Right cardiac atrium (tissue), 5 donors: ENCODE measurements around the gene CLEC16A. TPM values are rescaled to one million over a fixed set of nuclear protein-coding genes. Genes with fewer than 3 reads are reported as not detected.
A peak's percentile ranks its signal among the peaks of the same experiment; 100 is the strongest.
"Not testable (repeated sequence)": the region's sequence is repeated elsewhere in the genome, so short reads cannot be mapped to it uniquely, and the experiment has no call there.

Experiments
- ATAC-seq, 2 donors: fragments of 200-7000 bp; cut with Tn5 transposase; one replicate each; pipeline versions ENCODE4 v1.8.0 to v1.9.1; 2020; ENCODE audit warnings: moderate library complexity in 2 of 2, mild to moderate bottlenecking in 1 of 2
- DNase-seq, 3 donors: peaks; one replicate each; pipeline ENCODE4 v3.0.0-alpha.2; 2020
- H3K27ac ChIP-seq: one replicate; pipeline ENCODE4 v1.5.1; 2013; ENCODE audit warnings: mild to moderate bottlenecking, low read length, control low read depth, moderate library complexity
- H3K27me3 ChIP-seq: one replicate; pipeline ENCODE4 v1.6.1; 2013; ENCODE audit not compliant: control insufficient read depth, insufficient read depth
- H3K4me1 ChIP-seq: one replicate; pipeline ENCODE4 v1.6.1; 2013; ENCODE audit warnings: low read length; ENCODE audit not compliant: control insufficient read depth, insufficient read depth
- H3K4me3 ChIP-seq: one replicate; pipeline ENCODE4 v1.5.1; 2013; ENCODE audit warnings: low read length, control low read depth
- H3K9me3 ChIP-seq: one replicate; pipeline ENCODE4 v1.6.1; 2013; ENCODE audit warnings: low read length; ENCODE audit not compliant: control insufficient read depth
- WGBS: extraction: QIAGEN DNeasy Blood & Tissue Kit; methylation state at CpG from one replicate; pipeline ENCODE4 v1.1.7; 2013; 5-methylcytosine and 5-hydroxymethylcytosine counted together
- intact Hi-C, 4 donors: fragments of 100-400 bp; cut with DNase I; formaldehyde crosslinking; loops; one replicate each; pipeline versions ENCODE4 v1.11.0 to v1.14.0; 2022 to 2023
- polyA plus RNA-seq: library from polyadenylated mRNA; stranded (reverse); fragments of 200-250 nt; gene quantifications from one replicate; pipeline ENCODE4 v1.2.3, GENCODE V29; 2013
- total RNA-seq, 4 donors: library from RNA; stranded (reverse); fragmentation: NEBNext Ultra II Directional; extraction: Animal tissue kit (Norgen Biotek cat#: 25700); gene quantifications; one replicate each; pipeline ENCODE4 v1.2.1, GENCODE V29; 2021
- donor health status: healthy with polysubstance abuse.
- donor health status: DM: no; HTN: yes; CAD: no.
- donor health status: DM: no; HTN: no; CAD: no.
- donor health status: DM: no; HTN: yes; CAD: no; lungs with severe emphysema.
- donor health status: DM: yes; HTN: yes; CAD: no.

Gene CLEC16A
- total and polyA plus RNA-seq, 5 donors = 14.9 to 31.5 (median 29.2) TPM

- DNase-seq, H3K9me3 ChIP-seq, H3K27me3 ChIP-seq, ATAC-seq, intact Hi-C loops: not testable (repeated sequence)
- Histone ChIP-seq H3K4me3 (peak overlapping the region; percentile 65), H3K4me1 (peaks cover 24% of the 10 kb centered on the region), H3K27ac (peak overlapping the region; percentile 65)
- under 1% methylated on average over 52 of the region's 52 CpGs for WGBS
Measured at GRCh38 chr16:10941935-10942351, 2.4 kb upstream of the CLEC16A start.

- 5% methylated on average over 55 of the region's 55 CpGs for WGBS
- Histone ChIP-seq H3K9me3 (no peaks in the 10 kb centered on the region), H3K27ac (peak within 1 kb of the TSS; percentile 89), H3K27me3 (no peaks in the 10 kb centered on the region), H3K4me3 (peak within 1 kb of the TSS; percentile 65), H3K4me1 (peaks cover 19% of the 10 kb centered on the region)
- peak; percentile 95 to 99 (median 98) for DNase-seq
- intact Hi-C loops = no loop called here
- ATAC-seq = peak; percentile 76 to 81
Measured at GRCh38 chr16:10942352-10943063, 1.9 kb upstream of the CLEC16A start, which contains the start of gene DEXI. Gene DEXI, minus strand, starts transcription at chr16:10942468. Its CDS starts 463 bp downstream, at chr16:10942005.

GRCh38 chr16:10943064-10943353 is 1.4 kb upstream of the CLEC16A start:
- Histone ChIP-seq H3K27ac (peak overlapping the region; percentile 19), H3K9me3 (no peaks in the 10 kb centered on the region), H3K4me1 (peaks cover 16% of the 10 kb centered on the region), H3K27me3 (no peaks in the 10 kb centered on the region), H3K4me3 (no peak overlapping the region)
- intact Hi-C loops = no loop called here
- ATAC-seq = no peak
- 87% methylated on average over 7 of the region's 7 CpGs for WGBS
- no peak for DNase-seq

GRCh38 chr16:10945065-10945787 is 862 bp downstream of the CLEC16A start:
- H3K27me3 ChIP-seq = no peaks in the 10 kb centered on the region
- intact Hi-C loops = no loop called here
- H3K9me3 ChIP-seq = no peaks in the 10 kb centered on the region
- 34% methylated on average over 14 of the region's 14 CpGs for whole genome bisulfite sequencing
- H3K27ac ChIP-seq = no peak overlapping the region
- no peak for ATAC-seq
- peak overlapping the region; percentile 61 for H3K4me3 ChIP-seq
- DNase-seq = no peak
- H3K4me1 ChIP-seq = peaks cover 5% of the 10 kb centered on the region

- DNase-seq (no peak), ATAC-seq (no peak)
- intact Hi-C loops = no loop called here
- 41% methylated on average over 5 of the region's 5 CpGs for WGBS
- peaks cover 5% of the 10 kb centered on the region for H3K4me1 ChIP-seq
- no peak overlapping the region for H3K4me3 ChIP-seq
- H3K9me3 ChIP-seq = no peaks in the 10 kb centered on the region
- no peaks in the 10 kb centered on the region for H3K27me3 ChIP-seq
- no peak overlapping the region for H3K27ac ChIP-seq
Measured at GRCh38 chr16:10946308-10946707, 1.9 kb downstream of the CLEC16A start.

GRCh38 chr16:10947211-10947787 is 2.9 kb downstream of the CLEC16A start:
- 72% methylated on average over 10 of the region's 10 CpGs for WGBS
- ATAC-seq = no peak
- Histone ChIP-seq H3K9me3 (no peaks in the 10 kb centered on the region), H3K4me1 (peaks cover 5% of the 10 kb centered on the region), H3K4me3 (no peak overlapping the region), H3K27me3 (no peaks in the 10 kb centered on the region), H3K27ac (no peak overlapping the region)
- intact Hi-C loops = no loop called here
- DNase-seq = no peak

GRCh38 chr16:10949424-10949970 is 5.1 kb downstream of the CLEC16A start:
- intact Hi-C loops = no loop called here
- ATAC-seq = no peak
- no peak overlapping the region for H3K27ac ChIP-seq
- H3K4me1 ChIP-seq = peaks cover 3% of the 10 kb centered on the region
- no peak for DNase-seq
- WGBS = 79% methylated on average over 7 of the region's 7 CpGs
- H3K9me3 ChIP-seq = no peaks in the 10 kb centered on the region
- H3K27me3 ChIP-seq = no peaks in the 10 kb centered on the region
- H3K4me3 ChIP-seq = no peak overlapping the region

GRCh38 chr16:10950393-10950792 is 6.0 kb downstream of the CLEC16A start:
- DNase-seq (no peak), ATAC-seq (no peak)
- H3K27me3 ChIP-seq = no peaks in the 10 kb centered on the region
- H3K4me3 ChIP-seq = no peak overlapping the region
- intact Hi-C loops = no loop called here
- peaks cover 3% of the 10 kb centered on the region for H3K4me1 ChIP-seq
- 69% methylated on average over 5 of the region's 5 CpGs for WGBS
- no peaks in the 10 kb centered on the region for H3K9me3 ChIP-seq
- no peak overlapping the region for H3K27ac ChIP-seq

- no peaks in the 10 kb centered on the region for H3K9me3 ChIP-seq
- H3K4me1 ChIP-seq = peaks cover 3% of the 10 kb centered on the region
- ATAC-seq (no peak), DNase-seq (no peak)
- intact Hi-C loops = no loop called here
- H3K27ac ChIP-seq = no peak overlapping the region
- no peaks in the 10 kb centered on the region for H3K27me3 ChIP-seq
- no peak overlapping the region for H3K4me3 ChIP-seq
- WGBS = 55% methylated on average over 4 of the region's 4 CpGs
Measured at GRCh38 chr16:10951026-10951425, 6.7 kb downstream of the CLEC16A start.

- ATAC-seq (no peak), DNase-seq (no peak)
- Histone ChIP-seq H3K4me3 (no peak overlapping the region), H3K4me1 (no peaks in the 10 kb centered on the region), H3K27ac (no peak overlapping the region), H3K27me3 (no peaks in the 10 kb centered on the region), H3K9me3 (no peaks in the 10 kb centered on the region)
- intact Hi-C loops = no loop called here
- 88% methylated on average over 7 of the region's 7 CpGs for WGBS
Measured at GRCh38 chr16:10954903-10955302, 10.5 kb downstream of the CLEC16A start.
